ENCODE measurements around the gene ERMARD.
A peak's percentile ranks its signal among the peaks of the same experiment; 100 is the strongest.

The ERMARD gene

DNA sequence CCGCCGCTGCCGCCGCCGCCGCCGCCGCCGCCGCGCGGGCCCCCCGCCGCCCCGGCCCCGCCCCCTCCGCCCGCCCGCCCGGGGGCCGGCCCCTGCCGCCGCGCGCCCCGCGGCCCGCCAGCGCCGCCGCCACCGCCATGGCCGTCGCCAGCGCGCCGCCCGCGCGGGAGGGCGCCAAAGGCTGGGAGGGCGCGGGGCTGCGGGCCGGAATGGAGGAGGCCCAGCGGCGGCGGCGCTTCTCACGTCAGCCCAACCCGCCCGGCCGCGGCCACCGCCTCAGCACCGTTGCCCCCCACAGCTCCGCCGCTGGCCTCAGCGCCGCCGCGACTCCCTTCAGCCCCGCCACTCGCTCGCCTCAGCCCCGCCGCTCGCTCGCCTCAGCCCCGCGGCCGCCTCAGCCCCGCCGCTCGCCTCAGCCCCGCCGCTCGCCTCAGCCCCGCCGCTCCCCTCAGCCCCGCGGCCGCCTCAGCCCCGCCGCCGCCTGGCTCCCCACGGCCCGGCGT, 27.4 kb upstream of the ERMARD start:
- Histone ChIP-seq H3K9me2 (replicated peaks; ENCODE audit: insufficient read depth, low read length) (no peaks in the 10 kb centered on the region), H3K4me3 (ENCODE audit: low read length) (no peak overlapping the region), H3K27me3 (replicated peaks; ENCODE audit: insufficient read depth, low read length) (no peaks in the 10 kb centered on the region), H2AFZ (ENCODE audit: low read length) (no peak overlapping the region), H3K9me3 (replicated peaks; ENCODE audit: insufficient read depth, low read length) (no peaks in the 10 kb centered on the region), H3K27ac (ENCODE audit: low read length) (no peak overlapping the region), H3K4me1 (ENCODE audit: low read length) (no peaks in the 10 kb centered on the region), H3K4me2 (ENCODE audit: low read depth, low read length) (no peak overlapping the region), H4K20me1 (ENCODE audit: insufficient read depth, low read length) (no peaks in the 10 kb centered on the region), H3K79me2 (ENCODE audit: low read length) (peaks cover 39% of the 10 kb centered on the region), H3F3A (ENCODE audit: insufficient read depth, low read length) (0 out of 2 replicates have a peak, but pooled peaks cover 6% of the 10 kb centered on the region), H3K9ac (ENCODE audit: low read length) (no peak overlapping the region), H3K36me3 (replicated peaks; ENCODE audit: insufficient read depth, low read length) (no peaks in the 10 kb centered on the region)
- no peak for TF ChIP-seq EZH2phosphoT487 (IDR thresholded peaks at IDR 0.05; ENCODE audit: low read length)
- TF ChIP-seq, protein P1, sequence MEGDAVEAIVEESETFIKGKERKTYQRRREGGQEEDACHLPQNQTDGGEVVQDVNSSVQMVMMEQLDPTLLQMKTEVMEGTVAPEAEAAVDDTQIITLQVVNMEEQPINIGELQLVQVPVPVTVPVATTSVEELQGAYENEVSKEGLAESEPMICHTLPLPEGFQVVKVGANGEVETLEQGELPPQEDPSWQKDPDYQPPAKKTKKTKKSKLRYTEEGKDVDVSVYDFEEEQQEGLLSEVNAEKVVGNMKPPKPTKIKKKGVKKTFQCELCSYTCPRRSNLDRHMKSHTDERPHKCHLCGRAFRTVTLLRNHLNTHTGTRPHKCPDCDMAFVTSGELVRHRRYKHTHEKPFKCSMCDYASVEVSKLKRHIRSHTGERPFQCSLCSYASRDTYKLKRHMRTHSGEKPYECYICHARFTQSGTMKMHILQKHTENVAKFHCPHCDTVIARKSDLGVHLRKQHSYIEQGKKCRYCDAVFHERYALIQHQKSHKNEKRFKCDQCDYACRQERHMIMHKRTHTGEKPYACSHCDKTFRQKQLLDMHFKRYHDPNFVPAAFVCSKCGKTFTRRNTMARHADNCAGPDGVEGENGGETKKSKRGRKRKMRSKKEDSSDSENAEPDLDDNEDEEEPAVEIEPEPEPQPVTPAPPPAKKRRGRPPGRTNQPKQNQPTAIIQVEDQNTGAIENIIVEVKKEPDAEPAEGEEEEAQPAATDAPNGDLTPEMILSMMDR (IDR thresholded peaks at IDR 0.05; ENCODE audit: low read length), result no peak
- no peak for DNase-seq

- peak within 1 kb of the TSS; percentile 72 for H3K4me3 ChIP-seq (ENCODE audit: low read length)
- H3K9me2 ChIP-seq (replicated peaks; ENCODE audit: insufficient read depth, low read length), result no peaks in the 10 kb centered on the region
- DNase-seq, result peak; percentile 33
- no peaks in the 10 kb centered on the region for H3K36me3 ChIP-seq (replicated peaks; ENCODE audit: insufficient read depth, low read length)
- TF ChIP-seq EZH2phosphoT487 (IDR thresholded peaks at IDR 0.05; ENCODE audit: low read length), result no peak
- no peak for TF ChIP-seq EZH2 (optimal IDR thresholded peaks at IDR 0.05; ENCODE audit: low read depth, low read length)
- TF ChIP-seq, protein P1 (IDR thresholded peaks at IDR 0.05; ENCODE audit: low read length), result no peak
- H4K20me1 ChIP-seq (ENCODE audit: insufficient read depth, low read length), result no peaks in the 10 kb centered on the region
- H3K79me2 ChIP-seq (ENCODE audit: low read length), result peaks cover 33% of the 10 kb centered on the region
- H3K9ac ChIP-seq (ENCODE audit: low read length), result peak within 1 kb of the TSS; percentile 66
- peak within 1 kb of the TSS; percentile 61; the same call in 1 of the 2 replicates for H3K27ac ChIP-seq (ENCODE audit: low read length)
- H3K4me1 ChIP-seq (ENCODE audit: low read length), result no peaks in the 10 kb centered on the region
- H3K27me3 ChIP-seq (replicated peaks; ENCODE audit: insufficient read depth, low read length), result no peaks in the 10 kb centered on the region
- peak within 1 kb of the TSS; percentile 78; the same call in 1 of the 2 replicates for H3K4me2 ChIP-seq (ENCODE audit: low read depth, low read length)
- 0 out of 2 replicates have a peak, but pooled peaks cover 6% of the 10 kb centered on the region for H3F3A ChIP-seq (ENCODE audit: insufficient read depth, low read length)
- no peaks in the 10 kb centered on the region for H3K9me3 ChIP-seq (replicated peaks; ENCODE audit: insufficient read depth, low read length)
- H2AFZ ChIP-seq (ENCODE audit: low read length), result peak within 1 kb of the TSS; percentile 67
These were observed 26.8 kb upstream of the ERMARD start, which contains the start of gene PHF10 for GRCh38 chr6:169724494-169725124. Gene PHF10 (minus strand): TSS chr6:169724500. CDS start chr6:169723931, 569 bp downstream.

- H3K9me3 ChIP-seq (replicated peaks; ENCODE audit: insufficient read depth, low read length), result no peaks in the 10 kb centered on the region
- peak overlapping the region; percentile 67 for H2AFZ ChIP-seq (ENCODE audit: low read length)
- H3K4me3 ChIP-seq (ENCODE audit: low read length), result peak overlapping the region; percentile 61
- H3K4me1 ChIP-seq (ENCODE audit: low read length), result no peaks in the 10 kb centered on the region
- peak overlapping the region; percentile 56; the same call in 1 of the 2 replicates for H3K9ac ChIP-seq (ENCODE audit: low read length)
- TF ChIP-seq, protein P1 (IDR thresholded peaks at IDR 0.05; ENCODE audit: low read length), result no peak
- no peak for TF ChIP-seq EZH2 (optimal IDR thresholded peaks at IDR 0.05; ENCODE audit: low read depth, low read length)
- no peak for TF ChIP-seq EZH2phosphoT487 (IDR thresholded peaks at IDR 0.05; ENCODE audit: low read length)
- H3K4me2 ChIP-seq (ENCODE audit: low read depth, low read length), result peak overlapping the region; percentile 78; the same call in 1 of the 2 replicates
- H3K9me2 ChIP-seq (replicated peaks; ENCODE audit: insufficient read depth, low read length), result no peaks in the 10 kb centered on the region
- no peaks in the 10 kb centered on the region for H3K27me3 ChIP-seq (replicated peaks; ENCODE audit: insufficient read depth, low read length)
- H4K20me1 ChIP-seq (ENCODE audit: insufficient read depth, low read length), result no peaks in the 10 kb centered on the region
- no peak for DNase-seq
- H3K27ac ChIP-seq (ENCODE audit: low read length), result no peak overlapping the region
- H3K36me3 ChIP-seq (replicated peaks; ENCODE audit: insufficient read depth, low read length), result no peaks in the 10 kb centered on the region
- H3K79me2 ChIP-seq (ENCODE audit: low read length), result peaks cover 27% of the 10 kb centered on the region
- H3F3A ChIP-seq (ENCODE audit: insufficient read depth, low read length), result 0 out of 2 replicates have a peak, but pooled peaks cover 6% of the 10 kb centered on the region
These were observed 26.0 kb upstream of the ERMARD start for GRCh38 chr6:169725125-169726048.

All from MM.1S (cell line).